Measurements from ENCODE around the gene PSME3.

Gene PSME3

GRCh38 chr17:42891539-42892152 is 58.4 kb downstream of the PSME3 start:
- TF ChIP-seq REST (IDR thresholded peaks at IDR 0.05; ENCODE audit: low read depth) = no peak
- no peak for TF ChIP-seq ZBTB7A (IDR thresholded peaks at IDR 0.05; ENCODE audit: low read depth)
- no peak for TF ChIP-seq YY1 (IDR thresholded peaks at IDR 0.05; ENCODE audit: low read depth)
- TF ChIP-seq CREB1 (IDR thresholded peaks at IDR 0.05; ENCODE audit: low read depth) = no peak
- no peak for TF ChIP-seq FOXM1 (IDR thresholded peaks at IDR 0.05; ENCODE audit: borderline replicate concordance, low read depth)
- no peak for TF ChIP-seq USF1 (IDR thresholded peaks at IDR 0.05)
- no peak for TF ChIP-seq MAX (IDR thresholded peaks at IDR 0.05)
- TF ChIP-seq CEBPB (IDR thresholded peaks at IDR 0.05) = no peak
- TF ChIP-seq EGR1 (IDR thresholded peaks at IDR 0.05) = no peak
- no peak for TF ChIP-seq TCF12 (IDR thresholded peaks at IDR 0.05; ENCODE audit: low read depth)
- TF ChIP-seq TEAD4 (IDR thresholded peaks at IDR 0.05) = no peak
- no peak for TF ChIP-seq NFIC (IDR thresholded peaks at IDR 0.05)
- no peak for TF ChIP-seq RAD21 (IDR thresholded peaks at IDR 0.05; ENCODE audit: low read depth)
- TF ChIP-seq EP300 (IDR thresholded peaks at IDR 0.05; ENCODE audit: borderline replicate concordance) = no peak
- TF ChIP-seq TAF1 (IDR thresholded peaks at IDR 0.05; ENCODE audit: low read depth) = no peak

- no peak for TF ChIP-seq TCF12 (IDR thresholded peaks at IDR 0.05; ENCODE audit: low read depth)
- TF ChIP-seq EP300 (IDR thresholded peaks at IDR 0.05; ENCODE audit: borderline replicate concordance) = no peak
- TF ChIP-seq CREB1 (IDR thresholded peaks at IDR 0.05; ENCODE audit: low read depth) = no peak
- TF ChIP-seq REST (IDR thresholded peaks at IDR 0.05; ENCODE audit: low read depth) = no peak
Observed at GRCh38 chr17:42893359-42893758, 60.2 kb downstream of the PSME3 start.
